Renal cortical epithelial cell (primary cell): ENCODE measurements around the gene PPFIA1. TPM values are rescaled to one million over a fixed set of nuclear protein-coding genes. Genes with fewer than 3 reads are reported as not detected.
"Not testable (repeated sequence)": the region's sequence is repeated elsewhere in the genome, so short reads cannot be mapped to it uniquely, and the experiment has no call there.

Experiments used
- DNase-seq: peaks from one replicate; pipeline ENCODE4 v3.0.0-alpha.2; 2011; ENCODE audit warnings: low read depth
- total RNA-seq: library from RNA; depleted of rRNA; stranded (reverse); fragments of >200 nt; gene quantifications from 2 replicates; pipeline ENCODE4 v1.2.3, GENCODE V29; 2014

Gene PPFIA1
- total RNA-seq, 1 donor from 2014 or later: 52.5 TPM

GRCh38 chr11:70358753-70359152, 88.3 kb downstream of the PPFIA1 start:
- DNase-seq: no peak

GRCh38 chr11:70359451-70360205, 89.1 kb downstream of the PPFIA1 start:
- no peak for DNase-seq

GRCh38 chr11:70360211-70360610, 89.7 kb downstream of the PPFIA1 start:
- DNase-seq: no peak

- DNase-seq: no peak
Observed at GRCh38 chr11:70364178-70364577, 93.7 kb downstream of the PPFIA1 start.

GRCh38 chr11:70364745-70365543, 94.5 kb downstream of the PPFIA1 start:
- no peak for DNase-seq

GRCh38 chr11:70365544-70365927, 95.0 kb downstream of the PPFIA1 start:
- no peak for DNase-seq

- DNase-seq: no peak
Observed at GRCh38 chr11:70367071-70367470, 96.6 kb downstream of the PPFIA1 start.

- DNase-seq: no peak
Observed at GRCh38 chr11:70368961-70369360, 98.5 kb downstream of the PPFIA1 start.

GRCh38 chr11:70371241-70371640, 100.8 kb downstream of the PPFIA1 start:
- peak; percentile 7 for DNase-seq

- no peak for DNase-seq
Observed at GRCh38 chr11:70372076-70372475, 101.6 kb downstream of the PPFIA1 start.

GRCh38 chr11:70376621-70377020, 106.1 kb downstream of the PPFIA1 start:
- no peak for DNase-seq

- DNase-seq: no peak
Observed at GRCh38 chr11:70377645-70378044, 107.2 kb downstream of the PPFIA1 start.

GRCh38 chr11:70378506-70379134, 108.1 kb downstream of the PPFIA1 start:
- DNase-seq: no peak

GRCh38 chr11:70381350-70381749, 110.9 kb downstream of the PPFIA1 start:
- no peak for DNase-seq

GRCh38 chr11:70381872-70382861, 111.7 kb downstream of the PPFIA1 start:
- DNase-seq: peak; percentile 40

GRCh38 chr11:70383664-70384565, 113.4 kb downstream of the PPFIA1 start:
- DNase-seq: no peak

- no peak for DNase-seq
Observed at GRCh38 chr11:70384566-70385152, 114.2 kb downstream of the PPFIA1 start.

- no peak for DNase-seq
Observed at GRCh38 chr11:70387564-70387963, 117.1 kb downstream of the PPFIA1 start.

- no peak for DNase-seq
Observed at GRCh38 chr11:70389201-70389600, 118.7 kb downstream of the PPFIA1 start.

- DNase-seq: not testable (repeated sequence)
Observed at GRCh38 chr11:70390882-70391281, 120.4 kb downstream of the PPFIA1 start.
